ENCODE results near the gene ALX4.

- TF ChIP-seq, protein P1, sequence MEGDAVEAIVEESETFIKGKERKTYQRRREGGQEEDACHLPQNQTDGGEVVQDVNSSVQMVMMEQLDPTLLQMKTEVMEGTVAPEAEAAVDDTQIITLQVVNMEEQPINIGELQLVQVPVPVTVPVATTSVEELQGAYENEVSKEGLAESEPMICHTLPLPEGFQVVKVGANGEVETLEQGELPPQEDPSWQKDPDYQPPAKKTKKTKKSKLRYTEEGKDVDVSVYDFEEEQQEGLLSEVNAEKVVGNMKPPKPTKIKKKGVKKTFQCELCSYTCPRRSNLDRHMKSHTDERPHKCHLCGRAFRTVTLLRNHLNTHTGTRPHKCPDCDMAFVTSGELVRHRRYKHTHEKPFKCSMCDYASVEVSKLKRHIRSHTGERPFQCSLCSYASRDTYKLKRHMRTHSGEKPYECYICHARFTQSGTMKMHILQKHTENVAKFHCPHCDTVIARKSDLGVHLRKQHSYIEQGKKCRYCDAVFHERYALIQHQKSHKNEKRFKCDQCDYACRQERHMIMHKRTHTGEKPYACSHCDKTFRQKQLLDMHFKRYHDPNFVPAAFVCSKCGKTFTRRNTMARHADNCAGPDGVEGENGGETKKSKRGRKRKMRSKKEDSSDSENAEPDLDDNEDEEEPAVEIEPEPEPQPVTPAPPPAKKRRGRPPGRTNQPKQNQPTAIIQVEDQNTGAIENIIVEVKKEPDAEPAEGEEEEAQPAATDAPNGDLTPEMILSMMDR (IDR thresholded peaks at IDR 0.05): no peak
- no peak for TF ChIP-seq POLR2A (IDR thresholded peaks at IDR 0.05)
- TF ChIP-seq POLR2AphosphoS5 (IDR thresholded peaks at IDR 0.05): no peak
These were observed 18.3 kb upstream of the ALX4 start for GRCh38 chr11:44328138-44328660.
